ENCODE data around the gene HCRTR1.

Gene HCRTR1

GRCh38 chr1:31652891-31653499, 35.5 kb downstream of the HCRTR1 start (continued):
- TF ChIP-seq SP2 (tag by site-specific recombination; IDR thresholded peaks at IDR 0.05) (no peak), ZNF148 (tag by site-specific recombination; IDR thresholded peaks at IDR 0.05; ENCODE audit: borderline replicate concordance) (no peak), ZBTB44 (tag by site-specific recombination; IDR thresholded peaks at IDR 0.05) (no peak), ZNF571 (tag by site-specific recombination; IDR thresholded peaks at IDR 0.05) (no peak), ZBTB17 (tag by site-specific recombination; IDR thresholded peaks at IDR 0.05) (no peak), ZNF561 (tag by site-specific recombination; IDR thresholded peaks at IDR 0.05; ENCODE audit: borderline replicate concordance) (no peak), TSHZ1 (tag by site-specific recombination; IDR thresholded peaks at IDR 0.05; ENCODE audit: borderline replicate concordance) (no peak)

- no peaks in the 10 kb centered on the region for H3K9me3 ChIP-seq (ENCODE audit: control insufficient read depth, insufficient read depth, low read depth, low read length)
- TF ChIP-seq ZNF530 (tag by site-specific recombination; IDR thresholded peaks at IDR 0.05; ENCODE audit: low read depth) (no peak), ZNF791 (tag by site-specific recombination; IDR thresholded peaks at IDR 0.05) (no peak), CTCF (tag by site-specific recombination; IDR thresholded peaks at IDR 0.05) (no peak), KLF8 (tag by site-specific recombination; IDR thresholded peaks at IDR 0.05) (no peak), PRDM4 (tag by site-specific recombination; IDR thresholded peaks at IDR 0.05) (no peak), ZBTB44 (tag by site-specific recombination; IDR thresholded peaks at IDR 0.05) (no peak), ZNF645 (tag by site-specific recombination; IDR thresholded peaks at IDR 0.05) (no peak), ZNF549 (tag by site-specific recombination; IDR thresholded peaks at IDR 0.05) (no peak), ZNF148 (tag by site-specific recombination; IDR thresholded peaks at IDR 0.05; ENCODE audit: borderline replicate concordance) (no peak), ZNF558 (tag by site-specific recombination; IDR thresholded peaks at IDR 0.05) (no peak)
Measured at GRCh38 chr1:31653717-31654473, 36.4 kb downstream of the HCRTR1 start.

More at GRCh38 chr1:31653717-31654473, 36.4 kb downstream of the HCRTR1 start:
- ChIA-PET POLR2A (interaction anchor here (0.7 kb wide), 1 partner anchor 14 kb away, joined by 6 read pairs; no protein-coding TSS in a partner anchor), CTCF (interaction anchor here (3.6 kb wide), 1 partner anchor 135 kb away, joined by 11 read pairs; no protein-coding TSS in a partner anchor)
- Histone ChIP-seq H3K4me3 (ENCODE audit: low read depth, low read length) (no peak overlapping the region), H3K4me1 (ENCODE audit: control insufficient read depth, insufficient read depth, low read length) (no peaks in the 10 kb centered on the region), H3K27ac (ENCODE audit: extremely low read depth, low read depth, low read length) (no peak overlapping the region), H3K36me3 (ENCODE audit: control insufficient read depth in 2 of 2, insufficient read depth in 1 of 2, low read length in 2 of 2) (no peaks in the 10 kb centered on the region)

Data from HEK293 (cell line).